A549 (cell line): ENCODE results near the gene GBA2. TPM values are rescaled to one million over a fixed set of nuclear protein-coding genes. Genes with fewer than 3 reads are reported as not detected.

Experiments
- ATAC-seq, 2 experiments: fragments of 200-7000 bp in 1 of 2; fragments of >200 bp in 1 of 2; cut with Nextera tagmentation in 1 of 2; cut with Tn5 transposase in 1 of 2; 3 replicates each; pipeline versions ENCODE4 v1.8.0 to v1.9.1; 2018 to 2020; ENCODE audit warnings: mild to moderate bottlenecking in 1 of 2, moderate library complexity in 1 of 2
- CTCF ChIA-PET: fragments of 300-600 bp; sonication (Branson Sonifier 250); formaldehyde crosslinking; extraction: SDS; loops from one replicate; lab custom pipeline; 2021; ENCODE audit warnings: antibody characterized with exemption, inconsistent platforms; lab: Yijun Ruan, JAX
- POLR2A ChIA-PET: fragments of 350-600 bp; formaldehyde crosslinking; extraction: SDS; loops from one replicate; lab custom pipeline; 2021; ENCODE audit warnings: antibody characterized with exemption, inconsistent platforms; lab: Yijun Ruan, JAX
- DNase-seq, 2 experiments: peaks; one replicate each; pipeline versions ENCODE4 v3.0.0 to v3.0.0-alpha.2; 2011 to 2016; ENCODE audit warnings: low read depth in 1 of 2, low spot score in 1 of 2
- FAIRE-seq: peaks from 2 replicates; lab custom pipeline; 2011; peaks lifted over from hg19 to GRCh38; lab: Jason Lieb, UNC
- H3K27ac ChIP-seq, 2 experiments: fragments of >200 bp; sonication (Bioruptor Twin); formaldehyde crosslinking; 3 replicates each; pipeline ENCODE4 v1.5.1; 2016 to 2017
- H3K4me1 ChIP-seq: fragments of >200 bp; sonication (Bioruptor Twin); formaldehyde crosslinking; 3 replicates; pipeline ENCODE4 v1.6.1; 2016
- H3K4me2 ChIP-seq: fragments of >200 bp; sonication (Bioruptor Twin); formaldehyde crosslinking; 3 replicates; pipeline ENCODE4 v1.6.1; 2016
- H3K4me3 ChIP-seq: fragments of >200 bp; sonication (Bioruptor Twin); formaldehyde crosslinking; 3 replicates; pipeline ENCODE4 v1.5.1; 2016
- H3K9me3 ChIP-seq: fragments of >200 bp; sonication (Bioruptor Twin); formaldehyde crosslinking; 3 replicates; pipeline ENCODE4 v1.6.1; 2016
- BHLHE40 ChIP-seq: IDR thresholded peaks from 2 replicates; pipeline ENCODE4 v1.6.1; 2012; ENCODE audit warnings: low read depth, low read length, inconsistent platforms
- CBX8 ChIP-seq: fragments of 200-600 bp; sonication (generic); IDR thresholded peaks from 2 replicates; pipeline ENCODE4 v1.6.1; 2016
- CEBPB ChIP-seq, 2 experiments: fragments of >200 bp in 1 of 2; sonication (Bioruptor Twin) in 1 of 2; formaldehyde crosslinking in 1 of 2; IDR thresholded peaks; 2 replicates each; pipeline ENCODE4 v1.6.1; 2012 to 2016
- CHD2 ChIP-seq: fragments of 150-350 bp; IDR thresholded peaks from 2 replicates; pipeline ENCODE4 v1.6.1; 2014; ENCODE audit warnings: low read length; ENCODE audit not compliant: partially characterized antibody
- CTCF ChIP-seq: fragments of >200 bp; sonication (Bioruptor Twin); formaldehyde crosslinking; IDR thresholded peaks from 3 replicates; pipeline ENCODE4 v1.5.1; 2016
- E2F6 ChIP-seq: IDR thresholded peaks from 2 replicates; pipeline ENCODE4 v1.6.1; 2012; ENCODE audit warnings: low read depth, borderline replicate concordance
- EHMT2 ChIP-seq: fragments of 200-600 bp; sonication (generic); IDR thresholded peaks from 2 replicates; pipeline ENCODE4 v1.6.1; 2016; ENCODE audit warnings: antibody characterized with exemption, low read depth, mild to moderate bottlenecking, moderate library complexity
- FOSL2 ChIP-seq, 2 experiments: fragments of 450-650 bp in 1 of 2; fragments of >200 bp in 1 of 2; sonication (Bioruptor Twin) in 1 of 2; formaldehyde crosslinking; IDR thresholded peaks; 2 replicates each; pipeline versions ENCODE4 v1.5.0 to v1.6.1; 2016 to 2020; ENCODE audit warnings: mild to moderate bottlenecking in 1 of 2, moderate library complexity in 1 of 2
- GATA3 ChIP-seq: IDR thresholded peaks from 2 replicates; pipeline ENCODE4 v1.6.1; 2012; ENCODE audit warnings: borderline replicate concordance
- HOXA7 ChIP-seq: fragments of 250-450 bp; sonication (Bioruptor Pico); IDR thresholded peaks from 2 replicates; pipeline ENCODE4 v1.5.0; 2020; ENCODE audit warnings: mild to moderate bottlenecking, moderate library complexity
- HOXB5 ChIP-seq: fragments of 250-450 bp; sonication (Bioruptor Pico); IDR thresholded peaks from 2 replicates; pipeline ENCODE4 v1.5.0; 2020; ENCODE audit warnings: mild to moderate bottlenecking, moderate library complexity
- KDM1A ChIP-seq: fragments of 200-600 bp; sonication (generic); IDR thresholded peaks from 2 replicates; pipeline ENCODE4 v1.6.1; 2016; ENCODE audit warnings: low read depth, mild to moderate bottlenecking
- MAFK ChIP-seq: fragments of 450-650 bp; IDR thresholded peaks from 2 replicates; pipeline ENCODE4 v1.6.1; 2014; ENCODE audit not compliant: partially characterized antibody
- PHF8 ChIP-seq: fragments of 200-600 bp; sonication (generic); IDR thresholded peaks from 2 replicates; pipeline ENCODE4 v1.6.1; 2016; ENCODE audit warnings: low read depth, mild to moderate bottlenecking, antibody characterized with exemption, moderate library complexity, borderline replicate concordance
- RAD21 ChIP-seq, 2 experiments: fragments of >200 bp in 1 of 2; sonication (Bioruptor Twin) in 1 of 2; formaldehyde crosslinking in 1 of 2; IDR thresholded peaks in 1 of 2; conservative IDR thresholded peaks in 1 of 2; 2 replicates in 1 of 2; 3 replicates in 1 of 2; pipeline ENCODE4 v1.6.1; 2012 to 2018; ENCODE audit warnings: inconsistent platforms in 1 of 2
- RNF2 ChIP-seq: fragments of 200-600 bp; sonication (generic); IDR thresholded peaks from 2 replicates; pipeline ENCODE4 v1.6.1; 2016; ENCODE audit warnings: low read depth, mild to moderate bottlenecking, antibody characterized with exemption, moderate library complexity, borderline replicate concordance
- SMC3 ChIP-seq: fragments of >200 bp; sonication (Bioruptor Twin); formaldehyde crosslinking; IDR thresholded peaks from 3 replicates; pipeline ENCODE4 v1.6.1; 2018; ENCODE audit warnings: inconsistent platforms
- TP53 ChIP-seq: fragments of 250-450 bp; sonication (Bioruptor Pico); IDR thresholded peaks from 2 replicates; pipeline ENCODE4 v1.5.0; 2021; ENCODE audit warnings: mild to moderate bottlenecking, moderate library complexity
- WGBS: methylation state at CpG from one replicate; pipeline ENCODE4 v1.1.6; 2017; ENCODE audit errors: missing lambda C conversion rate; 5-methylcytosine and 5-hydroxymethylcytosine counted together
- polyA plus RNA-seq, 4 experiments: library from polyadenylated mRNA; depleted of rRNA in 3 of 4; stranded (reverse); fragments of >200 nt; fragmentation: RNase III in 1 of 4; extraction: RNeasy Plus Mini Kit Qiagen cat#74134 plus additional on column Dnase treatment in 1 of 4; gene quantifications; 2 replicates in 3 of 4; 3 replicates in 1 of 4; pipeline ENCODE4 v1.2.3, GENCODE V29; 2011 to 2017
- TF ChIP-seq, protein P1 (sequence below): IDR thresholded peaks from 2 replicates; pipeline ENCODE4 v1.6.1; 2012

The GBA2 gene
- polyA plus RNA-seq, 2 of the 4 experiments (the other 2 are of a cell fraction): 38.9 to 40.0 TPM

DNA sequence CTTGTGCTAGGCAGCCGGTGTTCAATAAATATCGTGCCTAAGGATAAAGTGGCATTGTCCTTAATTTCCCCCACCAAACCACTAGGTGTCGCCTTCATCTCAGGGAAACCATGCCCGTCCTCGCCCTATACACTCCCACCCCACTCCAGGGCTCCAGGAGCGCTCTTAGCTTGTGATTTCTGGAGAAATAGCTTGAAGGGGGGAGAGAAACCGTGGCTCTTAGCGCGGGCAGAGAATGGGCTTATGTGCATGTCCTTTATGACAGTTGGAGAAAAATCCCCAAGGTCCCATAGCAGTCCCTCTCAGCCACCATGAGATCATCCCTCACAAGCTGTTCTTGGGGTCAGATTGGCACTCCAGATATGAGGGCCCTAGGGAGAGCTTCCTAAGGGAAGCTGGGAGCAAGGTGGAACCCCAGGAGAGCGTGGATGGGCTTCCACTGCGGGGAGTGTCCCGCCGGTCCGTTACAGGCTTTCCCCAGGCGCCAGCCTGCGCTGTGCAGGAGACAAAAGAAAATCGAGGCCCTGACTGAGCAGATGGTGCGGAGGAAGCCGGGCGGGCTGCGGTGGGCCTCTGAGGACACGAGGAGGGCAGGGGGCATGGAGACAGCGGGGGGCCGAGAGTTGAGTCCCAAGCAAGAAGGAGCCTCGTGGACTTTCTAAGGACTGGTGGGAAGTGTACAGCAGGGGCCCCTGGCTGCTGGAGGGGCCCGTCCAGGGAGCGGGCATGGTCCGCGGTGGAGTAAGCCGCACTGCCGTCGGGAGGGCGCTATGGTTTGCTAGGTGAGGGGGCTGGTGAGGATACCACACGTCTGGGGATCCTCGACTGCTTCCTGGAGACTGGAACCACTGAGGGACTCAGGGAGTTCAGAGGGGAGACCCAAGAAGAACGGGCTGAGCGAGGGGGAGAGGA, 41.6 kb upstream of the GBA2 start:
- CTCF ChIA-PET: interaction anchor here (0.5 to 5.0 kb wide), 69 partner anchors 9 to 1766 kb away, joined by 3 to 122 read pairs (median 7); partner anchors contain the start of genes ARHGEF39, CCDC107, FAM221B and GBA2
- Histone ChIP-seq H3K4me3 (no peak overlapping the region), H3K27ac (peak overlapping the region in 1 of 2 experiments; percentile 22; a peak in 1 of 6 replicates), H3K9me3 (no peaks in the 10 kb centered on the region), H3K4me1 (peaks cover 9% of the 10 kb centered on the region), H3K4me2 (no peak overlapping the region)
- 67% methylated on average over 37 of the region's 37 CpGs for WGBS
- peak; percentile 65 to 85 for DNase-seq
- POLR2A ChIA-PET: interaction anchor here (1.5 kb wide), 1 partner anchor 92 kb away, joined by 4 read pairs; no protein-coding TSS in a partner anchor
- peak; percentile 87 to 97 for ATAC-seq
- TF ChIP-seq MAFK (no peak), CBX8 (no peak), CEBPB (IDR thresholded peaks at IDR 0.05) (no peak), CTCF (peak; percentile 91), TP53 (CRISPR knock-in tag) (no peak), E2F6 (no peak), SMC3 (peak; percentile 59), RNF2 (no peak), BHLHE40 (no peak), KDM1A (no peak), RAD21 (conservative IDR thresholded peaks at IDR 0.05 in 1 of 2, IDR thresholded peaks at IDR 0.05 in 1 of 2) (peak; percentile 85 to 92), CHD2 (no peak)
- TF ChIP-seq, protein P1, sequence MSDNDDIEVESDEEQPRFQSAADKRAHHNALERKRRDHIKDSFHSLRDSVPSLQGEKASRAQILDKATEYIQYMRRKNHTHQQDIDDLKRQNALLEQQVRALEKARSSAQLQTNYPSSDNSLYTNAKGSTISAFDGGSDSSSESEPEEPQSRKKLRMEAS: no peak
- TF ChIP-seq, all 56 proteins: peak for 3
- FAIRE-seq: peak; percentile 43

DNA sequence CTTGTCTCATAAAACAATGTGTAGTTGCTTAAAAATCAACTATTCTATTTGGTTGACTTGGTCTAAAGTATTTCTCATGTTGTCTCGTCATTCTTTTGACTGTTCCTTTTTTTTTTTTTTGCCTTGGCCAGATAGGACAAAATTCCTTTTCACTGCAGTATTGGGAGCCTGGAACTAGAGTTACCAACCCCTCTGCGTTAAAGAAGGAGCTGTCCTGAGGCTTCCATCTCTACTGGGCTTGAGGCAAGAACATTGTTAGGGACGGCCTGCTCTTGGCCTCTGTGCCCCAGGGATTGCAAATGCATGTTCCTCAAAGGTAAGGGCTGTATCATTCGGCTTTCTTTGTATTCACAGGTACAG, 41.0 kb upstream of the GBA2 start:
- no peak for FAIRE-seq
- ATAC-seq: peak; percentile 28 to 54; a peak in 4 of 6 replicates
- Histone ChIP-seq H3K4me1 (peaks cover 2% of the 10 kb centered on the region), H3K4me3 (no peak overlapping the region), H3K4me2 (no peak overlapping the region), H3K27ac (no peak overlapping the region), H3K9me3 (no peaks in the 10 kb centered on the region)
- POLR2A ChIA-PET: interaction anchor here (1.5 kb wide), 1 partner anchor 92 kb away, joined by 4 read pairs; no protein-coding TSS in a partner anchor
- DNase-seq: no peak
- CTCF ChIA-PET: interaction anchor here (0.5 to 5.0 kb wide), 62 partner anchors 8 to 1765 kb away, joined by 3 to 122 read pairs (median 7); partner anchors contain the start of genes ARHGEF39, CCDC107, FAM221B and GBA2
- 25% methylated on average over 4 of the region's 4 CpGs for WGBS
- TF ChIP-seq HOXB5 (no peak), RNF2 (no peak), HOXA7 (CRISPR knock-in tag) (no peak), FOSL2 (IDR thresholded peaks at IDR 0.05) (no peak), FOSL2 (CRISPR knock-in tag; IDR thresholded peaks at IDR 0.05) (no peak), PHF8 (no peak), EHMT2 (no peak), GATA3 (no peak)
